Muscle of leg (tissue), 11 donors: Measurements from ENCODE around the gene USH1C. TPM values are rescaled to one million over a fixed set of nuclear protein-coding genes. Genes with fewer than 3 reads are reported as not detected.

Experiments
- DNase-seq: peaks from one replicate; pipeline ENCODE4 v3.0.0; 2013
- H3K27ac ChIP-seq: one replicate; pipeline ENCODE4 v1.5.1; 2013; ENCODE audit warnings: mild to moderate bottlenecking, low read length, control low read depth
- H3K27me3 ChIP-seq: one replicate; pipeline ENCODE4 v1.6.1; 2013; ENCODE audit warnings: low read length; ENCODE audit not compliant: control insufficient read depth, insufficient read depth
- H3K36me3 ChIP-seq: one replicate; pipeline ENCODE4 v1.6.1; 2013; ENCODE audit warnings: low read length; ENCODE audit not compliant: control insufficient read depth, insufficient read depth
- H3K4me1 ChIP-seq: one replicate; pipeline ENCODE4 v1.6.1; 2013; ENCODE audit warnings: low read length; ENCODE audit not compliant: control insufficient read depth, insufficient read depth
- H3K4me3 ChIP-seq: one replicate; pipeline ENCODE4 v1.5.1; 2013; ENCODE audit warnings: low read length, control low read depth
- H3K9me3 ChIP-seq: replicated peaks from 2 replicates; pipeline ENCODE4 v1.6.1; 2013; ENCODE audit warnings: low read depth, low read length; ENCODE audit not compliant: control insufficient read depth
- WGBS: methylation state at CpG from one replicate; pipeline ENCODE4 v1.1.5; 2013; ENCODE audit warnings: missing lambda C conversion rate; ENCODE audit not compliant: insufficient coverage; 5-methylcytosine and 5-hydroxymethylcytosine counted together
- polyA plus RNA-seq, 8 donors: library from polyadenylated mRNA; unstranded; fragments of 120-200 nt; gene quantifications; one replicate each; pipeline versions ENCODE4 v1.2.1 to v1.2.3, GENCODE V29; 2013; ENCODE audit warnings: inconsistent platforms in 1 of 8, low replicate concordance in 1 of 8; ENCODE audit not compliant: insufficient read length in 8 of 8, insufficient read depth in 1 of 8
- total RNA-seq: library from RNA; stranded (reverse); fragments of 120-200 nt; gene quantifications from one replicate; pipeline ENCODE4 v1.2.4, GENCODE V29; 2013

The USH1C gene
- total and polyA plus RNA-seq, 9 donors, result 0.22 to 11.4 (median 0.48) TPM; not detected in 2

DNA sequence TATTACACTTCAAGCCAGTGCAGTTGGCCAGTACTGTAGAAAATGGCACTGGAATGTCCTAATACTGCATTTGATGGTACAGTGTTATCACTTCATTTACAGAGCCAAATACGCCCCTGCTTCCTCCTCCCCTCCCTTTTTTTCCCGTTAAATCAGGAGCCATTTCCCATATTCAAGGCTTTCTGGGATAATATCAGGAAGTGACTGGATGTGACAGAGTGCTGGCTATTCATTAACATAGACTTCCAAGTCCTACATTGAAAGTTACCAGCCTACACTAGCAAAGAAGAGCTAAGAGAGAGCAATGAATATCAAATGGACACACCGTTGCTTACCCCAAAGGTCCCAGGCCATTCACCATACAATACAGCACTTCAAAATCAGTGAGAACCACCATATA, 35.4 kb downstream of the USH1C start:
- Histone ChIP-seq H3K9me3 (no peaks in the 10 kb centered on the region), H3K27me3 (peaks cover 2% of the 10 kb centered on the region), H3K4me3 (no peak overlapping the region), H3K36me3 (no peaks in the 10 kb centered on the region), H3K27ac (no peak overlapping the region), H3K4me1 (peaks cover 14% of the 10 kb centered on the region)
- no CpG with 5 or more reads among the region's 3 CpGs for WGBS
- DNase-seq, result peak; percentile 25

DNA sequence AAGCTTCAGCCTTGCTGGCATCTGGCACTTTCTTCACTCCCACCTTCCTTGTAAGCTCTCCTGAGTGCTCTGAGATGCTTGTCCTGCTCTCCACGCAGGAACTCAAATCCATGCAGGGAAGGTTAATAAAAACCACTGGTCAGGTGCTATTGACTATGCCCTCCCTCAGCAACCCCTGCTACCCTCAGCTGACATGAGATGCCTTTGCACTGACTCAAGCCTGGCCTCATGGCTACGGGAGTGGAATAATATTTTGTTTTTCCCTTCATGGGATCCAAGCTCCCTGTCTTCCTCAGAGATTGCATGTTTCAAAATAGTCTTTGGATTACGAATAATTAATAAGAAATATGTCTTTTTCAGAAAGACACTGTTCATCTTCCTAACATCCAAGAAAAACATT, 35.9 kb downstream of the USH1C start:
- H3K27ac ChIP-seq, result no peak overlapping the region
- H3K4me1 ChIP-seq, result peaks cover 14% of the 10 kb centered on the region
- no peak overlapping the region for H3K4me3 ChIP-seq
- H3K36me3 ChIP-seq, result no peaks in the 10 kb centered on the region
- peaks cover 2% of the 10 kb centered on the region for H3K27me3 ChIP-seq
- DNase-seq, result peak; percentile 44
- 14% methylated on average over 1 of the region's 3 CpGs for WGBS
- H3K9me3 ChIP-seq, result no peaks in the 10 kb centered on the region

GRCh38 chr11:17507773-17508172, 36.4 kb downstream of the USH1C start:
- 71% methylated on average over 2 of the region's 2 CpGs for WGBS
- Histone ChIP-seq H3K27ac (no peak overlapping the region), H3K9me3 (no peaks in the 10 kb centered on the region)

GRCh38 chr11:17506942-17507341, 37.3 kb downstream of the USH1C start:
- H3K4me3 ChIP-seq, result no peak overlapping the region
- peaks cover 14% of the 10 kb centered on the region for H3K4me1 ChIP-seq
- WGBS, result 47% methylated on average over 3 of the region's 3 CpGs
- H3K27ac ChIP-seq, result no peak overlapping the region
- peaks cover 2% of the 10 kb centered on the region for H3K27me3 ChIP-seq
- DNase-seq, result no peak
- no peaks in the 10 kb centered on the region for H3K36me3 ChIP-seq
- no peaks in the 10 kb centered on the region for H3K9me3 ChIP-seq

More at GRCh38 chr11:17507773-17508172, 36.4 kb downstream of the USH1C start:
- H3K4me3 ChIP-seq, result no peak overlapping the region
- no peaks in the 10 kb centered on the region for H3K36me3 ChIP-seq
- DNase-seq, result no peak
- H3K27me3 ChIP-seq, result peaks cover 2% of the 10 kb centered on the region
- peaks cover 14% of the 10 kb centered on the region for H3K4me1 ChIP-seq

DNA sequence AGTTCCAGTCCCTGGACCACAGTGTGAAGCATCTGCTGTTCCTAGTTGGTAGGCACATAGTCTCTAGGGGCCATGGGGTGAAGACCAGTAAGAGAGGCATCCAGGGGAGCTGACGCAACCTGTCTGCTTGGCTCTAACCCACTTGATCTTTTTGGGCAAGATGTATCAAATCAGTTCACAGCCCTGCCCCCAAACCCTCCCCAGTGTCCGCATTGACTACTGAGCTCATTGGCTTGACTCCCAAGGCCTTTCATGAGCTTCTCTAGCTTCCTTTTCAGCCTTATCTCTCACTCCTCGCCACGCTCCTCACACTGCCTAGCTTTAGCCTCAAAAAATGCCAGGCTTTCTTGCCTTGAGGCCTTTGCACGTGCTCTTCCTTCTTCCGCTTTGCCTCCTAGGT, 37.9 kb downstream of the USH1C start:
- 81% methylated on average over 5 of the region's 6 CpGs for WGBS
- DNase-seq, result no peak
- H3K4me1 ChIP-seq, result peaks cover 10% of the 10 kb centered on the region
- peaks cover 2% of the 10 kb centered on the region for H3K27me3 ChIP-seq
- no peak overlapping the region for H3K27ac ChIP-seq
- no peaks in the 10 kb centered on the region for H3K36me3 ChIP-seq
- H3K4me3 ChIP-seq, result no peak overlapping the region
- H3K9me3 ChIP-seq, result no peaks in the 10 kb centered on the region

GRCh38 chr11:17505146-17505545, 39.1 kb downstream of the USH1C start:
- Histone ChIP-seq H3K27ac (no peak overlapping the region), H3K4me3 (no peak overlapping the region), H3K9me3 (no peaks in the 10 kb centered on the region), H3K27me3 (peaks cover 2% of the 10 kb centered on the region), H3K36me3 (no peaks in the 10 kb centered on the region), H3K4me1 (peaks cover 10% of the 10 kb centered on the region)
- no peak for DNase-seq
- WGBS, result no CpG with 5 or more reads among the region's 4 CpGs

DNA sequence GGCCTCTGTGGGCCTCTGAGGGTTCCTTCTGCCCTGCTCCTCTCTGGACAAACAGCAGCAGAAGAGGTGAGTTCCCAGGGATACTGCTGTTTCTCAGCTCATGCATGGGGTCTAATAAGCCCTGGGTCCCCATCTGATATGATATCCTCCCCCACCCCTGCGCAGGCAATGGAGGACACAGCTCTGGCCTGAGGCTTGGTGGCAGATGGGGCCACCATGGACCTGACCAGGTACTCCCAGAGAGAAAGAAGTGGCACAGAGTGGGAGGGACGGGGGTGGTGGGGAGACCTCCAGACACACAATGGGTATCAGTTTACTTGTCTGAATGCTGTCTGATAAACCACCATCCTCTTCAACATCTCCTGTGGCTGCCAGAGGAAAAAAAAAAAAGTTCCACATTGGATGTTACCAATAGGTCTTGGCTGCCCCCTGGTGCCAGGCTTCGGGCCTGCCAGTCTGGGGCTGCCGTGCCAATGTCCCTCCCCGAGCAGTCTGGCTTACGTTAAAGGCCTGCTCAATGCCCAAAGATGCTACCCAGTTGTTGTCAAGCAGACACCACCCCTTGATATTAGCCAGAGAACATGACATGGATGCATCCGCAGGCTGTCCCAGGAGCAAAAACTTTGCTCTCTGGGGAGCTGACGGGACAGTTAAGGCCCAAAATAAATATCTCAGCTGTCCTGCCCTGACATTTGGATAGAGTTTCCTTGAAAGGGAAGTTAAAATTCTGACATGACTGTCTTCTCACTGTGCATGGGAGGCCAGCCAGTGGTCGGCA, 39.7 kb downstream of the USH1C start:
- peak; percentile 69 for DNase-seq
- WGBS, result 6% methylated on average over 4 of the region's 9 CpGs
- H3K4me3 ChIP-seq, result no peak overlapping the region
- H3K27me3 ChIP-seq, result peaks cover 3% of the 10 kb centered on the region
- H3K9me3 ChIP-seq, result no peaks in the 10 kb centered on the region
- H3K27ac ChIP-seq, result no peak overlapping the region
- H3K4me1 ChIP-seq, result peaks cover 10% of the 10 kb centered on the region
- no peaks in the 10 kb centered on the region for H3K36me3 ChIP-seq

- H3K27ac ChIP-seq, result no peak overlapping the region
- WGBS, result 93% methylated on average over 2 of the region's 4 CpGs
- peaks cover 6% of the 10 kb centered on the region for H3K27me3 ChIP-seq
- H3K9me3 ChIP-seq, result no peaks in the 10 kb centered on the region
- no peaks in the 10 kb centered on the region for H3K36me3 ChIP-seq
- no peak overlapping the region for H3K4me3 ChIP-seq
- no peak for DNase-seq
- peaks cover 5% of the 10 kb centered on the region for H3K4me1 ChIP-seq
Measured at GRCh38 chr11:17502630-17503029, 41.6 kb downstream of the USH1C start.

DNA sequence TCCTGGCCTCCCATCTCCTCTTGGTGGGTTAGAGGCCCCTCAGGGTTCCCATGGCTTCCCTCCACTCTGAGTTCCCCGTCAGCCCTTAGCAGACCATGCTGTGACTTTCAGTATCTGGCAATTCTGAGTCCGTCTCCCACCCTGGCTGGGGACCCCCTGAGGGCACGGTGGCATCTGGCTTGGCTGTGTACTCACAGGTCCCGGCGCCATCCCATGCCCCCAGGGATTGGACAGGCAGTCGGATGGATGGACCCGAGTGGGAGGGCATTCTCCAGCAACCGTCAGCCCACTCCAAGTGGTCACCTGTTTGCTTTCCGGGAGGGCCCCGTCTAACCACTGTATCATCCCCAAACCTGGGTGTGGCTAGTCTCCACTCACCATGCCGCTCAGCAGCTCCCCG, 43.5 kb downstream of the USH1C start:
- DNase-seq, result no peak
- Histone ChIP-seq H3K4me1 (peaks cover 7% of the 10 kb centered on the region), H3K36me3 (no peaks in the 10 kb centered on the region), H3K9me3 (no peaks in the 10 kb centered on the region), H3K27ac (no peak overlapping the region), H3K27me3 (peaks cover 6% of the 10 kb centered on the region), H3K4me3 (no peak overlapping the region)
- WGBS, result 82% methylated on average over 11 of the region's 12 CpGs

GRCh38 chr11:17498475-17498874, 45.7 kb downstream of the USH1C start:
- whole genome bisulfite sequencing, result 77% methylated on average over 3 of the region's 5 CpGs
- H3K4me3 ChIP-seq, result no peak overlapping the region
- DNase-seq, result no peak
- H3K27ac ChIP-seq, result no peak overlapping the region
- H3K27me3 ChIP-seq, result peaks cover 4% of the 10 kb centered on the region
- H3K9me3 ChIP-seq, result no peaks in the 10 kb centered on the region
- peaks cover 2% of the 10 kb centered on the region for H3K4me1 ChIP-seq
- no peaks in the 10 kb centered on the region for H3K36me3 ChIP-seq
